ENCODE results near the gene HLF. TPM values are rescaled to one million over a fixed set of nuclear protein-coding genes. Genes with fewer than 3 reads are reported as not detected.

HLF gene
- total RNA-seq (10 to 100 TPM; 35.6 to 56.6 (median 49.7) TPM), polyA plus RNA-seq (17.0 TPM)
- long read RNA-seq, donor 1, full-length matches to known transcripts = 35 of 51 reads
- long read RNA-seq, donor 1, partial matches to known transcripts = 0 of 51 reads
- long read RNA-seq, donor 1, other reads (novel, unspliced or antisense) = 16 of 51 reads
- long read RNA-seq, donor 2, full-length matches to known transcripts = 13 of 21 reads
- long read RNA-seq, donor 2, partial matches to known transcripts = 0 of 21 reads
- long read RNA-seq, donor 2, other reads (novel, unspliced or antisense) = 8 of 21 reads
- long read RNA-seq, donor 3, full-length matches to known transcripts = 24 of 51 reads
- long read RNA-seq, donor 3, partial matches to known transcripts = 0 of 51 reads
- long read RNA-seq, donor 3, other reads (novel, unspliced or antisense) = 27 of 51 reads
- long read RNA-seq, donor 4, full-length matches to known transcripts = 20 of 34 reads
- long read RNA-seq, donor 4, partial matches to known transcripts = 0 of 34 reads
- long read RNA-seq, donor 4, other reads (novel, unspliced or antisense) = 14 of 34 reads

- under 1% methylated on average over 64 of the region's 64 CpGs for WGBS
- Histone ChIP-seq H3K4me1 (ENCODE audit: control insufficient read depth, insufficient read depth, low read length) (no peaks in the 10 kb centered on the region), H3K9me3 (ENCODE audit: control insufficient read depth, low read length) (no peaks in the 10 kb centered on the region), H3K27ac (ENCODE audit: low read length) (peak within 1 kb of the TSS; percentile 38), H3K27me3 (ENCODE audit: control insufficient read depth, insufficient read depth) (no peaks in the 10 kb centered on the region), H3K4me3 (ENCODE audit: low read length) (peak within 1 kb of the TSS; percentile 66)
- peak; percentile 85 to 95 (median 94) for DNase-seq
- ATAC-seq = peak; percentile 95 to 96
- intact Hi-C loops (cut with DNase I) = no loop called here
These were observed at the start of gene HLF for GRCh38 chr17:55264645-55265298. HLF (plus strand) TSS chr17:55264960; CDS start chr17:55265485, 525 bp downstream.

GRCh38 chr17:55215711-55216110 lies 49.0 kb upstream of the HLF start:
- Histone ChIP-seq H3K27me3 (ENCODE audit: control insufficient read depth, insufficient read depth) (no peaks in the 10 kb centered on the region), H3K27ac (ENCODE audit: low read length) (no peak overlapping the region), H3K4me3 (ENCODE audit: low read length) (no peak overlapping the region), H3K4me1 (ENCODE audit: control insufficient read depth, insufficient read depth, low read length) (no peaks in the 10 kb centered on the region), H3K9me3 (ENCODE audit: control insufficient read depth, low read length) (no peaks in the 10 kb centered on the region)
- no peak for DNase-seq
- intact Hi-C loops (cut with DNase I) = no loop called here
- ATAC-seq = no peak
- 95% methylated on average over 3 of the region's 3 CpGs for WGBS

GRCh38 chr17:55216888-55217287 lies 47.9 kb upstream of the HLF start:
- H3K4me3 ChIP-seq (ENCODE audit: low read length) = no peak overlapping the region
- H3K27me3 ChIP-seq (ENCODE audit: control insufficient read depth, insufficient read depth) = no peaks in the 10 kb centered on the region
- 67% methylated on average over 3 of the region's 3 CpGs for WGBS
- DNase-seq (no peak), ATAC-seq (no peak)
- H3K27ac ChIP-seq (ENCODE audit: low read length) = no peak overlapping the region
- intact Hi-C loops (cut with DNase I) = no loop called here
- H3K9me3 ChIP-seq (ENCODE audit: control insufficient read depth, low read length) = no peaks in the 10 kb centered on the region
- no peaks in the 10 kb centered on the region for H3K4me1 ChIP-seq (ENCODE audit: control insufficient read depth, insufficient read depth, low read length)

DNA sequence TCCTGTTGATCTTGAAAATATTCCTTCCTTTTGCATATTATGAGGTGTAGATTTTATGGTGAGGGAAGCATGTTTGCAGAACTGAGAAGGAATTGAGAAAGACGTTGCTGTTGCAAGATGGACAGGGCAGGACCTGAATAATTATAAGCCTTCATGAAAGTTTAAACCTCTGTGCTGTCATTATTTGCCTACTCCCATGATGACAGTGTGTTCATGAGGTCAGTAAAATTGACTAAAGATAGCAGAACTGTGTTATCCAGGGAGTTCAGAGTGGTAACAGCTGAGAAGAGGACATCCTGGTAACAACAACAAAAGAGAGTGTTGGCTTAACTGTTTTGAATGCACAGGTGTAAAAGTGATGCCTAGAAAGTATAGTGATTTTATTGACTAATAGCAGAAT lies 45.3 kb upstream of the HLF start:
- intact Hi-C loops (cut with DNase I) = no loop called here
- Histone ChIP-seq H3K4me3 (ENCODE audit: low read length) (no peak overlapping the region), H3K27me3 (ENCODE audit: control insufficient read depth, insufficient read depth) (no peaks in the 10 kb centered on the region), H3K4me1 (ENCODE audit: control insufficient read depth, insufficient read depth, low read length) (no peaks in the 10 kb centered on the region), H3K9me3 (ENCODE audit: control insufficient read depth, low read length) (no peaks in the 10 kb centered on the region), H3K27ac (ENCODE audit: low read length) (no peak overlapping the region)
- ATAC-seq (no peak), DNase-seq (no peak)
- 49% methylated on average over 1 of the region's 1 CpG for WGBS

GRCh38 chr17:55219934-55220333 lies 44.8 kb upstream of the HLF start:
- Histone ChIP-seq H3K4me1 (ENCODE audit: control insufficient read depth, insufficient read depth, low read length) (no peaks in the 10 kb centered on the region), H3K27ac (ENCODE audit: low read length) (no peak overlapping the region), H3K4me3 (ENCODE audit: low read length) (no peak overlapping the region), H3K27me3 (ENCODE audit: control insufficient read depth, insufficient read depth) (no peaks in the 10 kb centered on the region), H3K9me3 (ENCODE audit: control insufficient read depth, low read length) (no peaks in the 10 kb centered on the region)
- ATAC-seq = no peak
- 37% methylated on average over 3 of the region's 3 CpGs for WGBS
- no peak for DNase-seq
- intact Hi-C loops (cut with DNase I) = no loop called here

DNA sequence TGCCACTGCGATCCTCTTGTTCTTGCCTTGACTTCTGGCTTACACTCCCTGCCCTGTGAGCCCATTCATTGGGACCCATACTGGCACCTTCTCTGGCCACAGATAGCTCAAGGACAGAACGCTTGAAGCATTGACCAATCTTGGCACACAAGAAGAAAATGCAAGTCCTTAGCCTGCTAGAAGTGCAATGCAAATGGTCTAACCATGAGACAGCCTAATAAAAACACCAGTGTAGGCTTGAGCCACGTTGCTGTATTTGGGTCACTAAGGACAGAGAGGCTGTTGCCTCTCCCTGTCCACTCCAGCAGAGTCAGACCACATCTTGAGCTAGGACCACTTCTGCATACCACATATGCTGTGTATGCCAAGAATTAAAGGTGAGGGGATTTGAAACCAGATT lies 41.2 kb upstream of the HLF start:
- intact Hi-C loops (cut with DNase I) = no loop called here
- Histone ChIP-seq H3K4me3 (ENCODE audit: low read length) (no peak overlapping the region), H3K27ac (ENCODE audit: low read length) (no peak overlapping the region), H3K27me3 (ENCODE audit: control insufficient read depth, insufficient read depth) (no peaks in the 10 kb centered on the region), H3K9me3 (ENCODE audit: control insufficient read depth, low read length) (no peaks in the 10 kb centered on the region), H3K4me1 (ENCODE audit: control insufficient read depth, insufficient read depth, low read length) (no peaks in the 10 kb centered on the region)
- no peak for DNase-seq
- ATAC-seq = no peak
- 79% methylated on average over 3 of the region's 3 CpGs for WGBS

DNA sequence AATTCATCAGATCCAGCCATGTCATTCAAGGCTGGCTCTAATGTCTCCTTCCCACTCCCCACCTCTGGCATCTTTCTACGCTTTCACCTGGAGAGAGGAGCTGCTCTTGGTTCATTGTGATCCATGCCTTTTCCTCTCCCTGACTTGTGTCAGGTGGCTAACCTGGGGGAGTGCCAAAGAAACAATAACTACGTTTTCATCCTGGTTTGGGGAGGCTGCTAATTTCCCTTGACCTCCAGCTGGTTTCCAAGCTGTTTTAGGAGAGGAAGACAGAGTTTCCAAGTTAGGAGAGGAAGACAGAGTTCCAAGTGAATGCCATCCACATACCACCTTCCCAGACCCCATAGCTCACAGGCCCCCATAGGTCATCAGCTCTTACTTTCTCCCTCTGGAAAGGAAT lies 40.0 kb upstream of the HLF start:
- no peak for DNase-seq
- no peak for ATAC-seq
- 62% methylated on average over 2 of the region's 2 CpGs for WGBS
- Histone ChIP-seq H3K4me3 (ENCODE audit: low read length) (no peak overlapping the region), H3K4me1 (ENCODE audit: control insufficient read depth, insufficient read depth, low read length) (no peaks in the 10 kb centered on the region), H3K27ac (ENCODE audit: low read length) (no peak overlapping the region), H3K27me3 (ENCODE audit: control insufficient read depth, insufficient read depth) (no peaks in the 10 kb centered on the region), H3K9me3 (ENCODE audit: control insufficient read depth, low read length) (no peaks in the 10 kb centered on the region)
- intact Hi-C loops (cut with DNase I) = no loop called here

- Histone ChIP-seq H3K4me3 (ENCODE audit: low read length) (no peak overlapping the region), H3K27ac (ENCODE audit: low read length) (no peak overlapping the region), H3K4me1 (ENCODE audit: control insufficient read depth, insufficient read depth, low read length) (no peaks in the 10 kb centered on the region), H3K9me3 (ENCODE audit: control insufficient read depth, low read length) (no peaks in the 10 kb centered on the region), H3K27me3 (ENCODE audit: control insufficient read depth, insufficient read depth) (no peaks in the 10 kb centered on the region)
- ATAC-seq (no peak), DNase-seq (no peak)
- intact Hi-C loops (cut with DNase I) = no loop called here
- WGBS = 90% methylated on average over 5 of the region's 5 CpGs
These were observed 39.5 kb upstream of the HLF start for GRCh38 chr17:55225237-55225636.

- intact Hi-C loops (cut with DNase I) = no loop called here
- Histone ChIP-seq H3K4me3 (ENCODE audit: low read length) (no peak overlapping the region), H3K4me1 (ENCODE audit: control insufficient read depth, insufficient read depth, low read length) (no peaks in the 10 kb centered on the region), H3K27ac (ENCODE audit: low read length) (no peak overlapping the region), H3K27me3 (ENCODE audit: control insufficient read depth, insufficient read depth) (no peaks in the 10 kb centered on the region), H3K9me3 (ENCODE audit: control insufficient read depth, low read length) (no peaks in the 10 kb centered on the region)
- ATAC-seq (no peak), DNase-seq (no peak)
- WGBS = 77% methylated on average over 6 of the region's 6 CpGs
These were observed 36.0 kb upstream of the HLF start for GRCh38 chr17:55228683-55229192.

- DNase-seq (no peak), ATAC-seq (no peak)
- Histone ChIP-seq H3K4me3 (ENCODE audit: low read length) (no peak overlapping the region), H3K9me3 (ENCODE audit: control insufficient read depth, low read length) (no peaks in the 10 kb centered on the region), H3K4me1 (ENCODE audit: control insufficient read depth, insufficient read depth, low read length) (no peaks in the 10 kb centered on the region), H3K27me3 (ENCODE audit: control insufficient read depth, insufficient read depth) (no peaks in the 10 kb centered on the region), H3K27ac (ENCODE audit: low read length) (no peak overlapping the region)
- intact Hi-C loops (cut with DNase I) = no loop called here
- 67% methylated on average over 2 of the region's 2 CpGs for WGBS
These were observed 35.5 kb upstream of the HLF start for GRCh38 chr17:55229276-55229675.

- Histone ChIP-seq H3K4me1 (ENCODE audit: control insufficient read depth, insufficient read depth, low read length) (no peaks in the 10 kb centered on the region), H3K9me3 (ENCODE audit: control insufficient read depth, low read length) (no peaks in the 10 kb centered on the region), H3K27ac (ENCODE audit: low read length) (no peak overlapping the region), H3K27me3 (ENCODE audit: control insufficient read depth, insufficient read depth) (no peaks in the 10 kb centered on the region), H3K4me3 (ENCODE audit: low read length) (no peak overlapping the region)
- 90% methylated on average over 1 of the region's 1 CpG for WGBS
- DNase-seq (no peak), ATAC-seq (no peak)
- intact Hi-C loops (cut with DNase I) = loop anchor here in 1 of 4 donors (10.0 kb wide), 1 partner anchor 114 kb away; no protein-coding TSS in a partner anchor
These were observed 34.0 kb upstream of the HLF start for GRCh38 chr17:55230716-55231115.

All from right cardiac atrium (tissue), 5 donors.